Kidney capillary endothelial cell (primary cell): ENCODE results near the gene BCL2L1.
"Not testable (repeated sequence)": the region's sequence is repeated elsewhere in the genome, so short reads cannot be mapped to it uniquely, and the experiment has no call there.

Experiments used
- DNase-seq: peaks from one replicate; pipeline ENCODE4 v3.0.0-alpha.2; 2018; ENCODE audit warnings: low spot score

The BCL2L1 gene

DNA sequence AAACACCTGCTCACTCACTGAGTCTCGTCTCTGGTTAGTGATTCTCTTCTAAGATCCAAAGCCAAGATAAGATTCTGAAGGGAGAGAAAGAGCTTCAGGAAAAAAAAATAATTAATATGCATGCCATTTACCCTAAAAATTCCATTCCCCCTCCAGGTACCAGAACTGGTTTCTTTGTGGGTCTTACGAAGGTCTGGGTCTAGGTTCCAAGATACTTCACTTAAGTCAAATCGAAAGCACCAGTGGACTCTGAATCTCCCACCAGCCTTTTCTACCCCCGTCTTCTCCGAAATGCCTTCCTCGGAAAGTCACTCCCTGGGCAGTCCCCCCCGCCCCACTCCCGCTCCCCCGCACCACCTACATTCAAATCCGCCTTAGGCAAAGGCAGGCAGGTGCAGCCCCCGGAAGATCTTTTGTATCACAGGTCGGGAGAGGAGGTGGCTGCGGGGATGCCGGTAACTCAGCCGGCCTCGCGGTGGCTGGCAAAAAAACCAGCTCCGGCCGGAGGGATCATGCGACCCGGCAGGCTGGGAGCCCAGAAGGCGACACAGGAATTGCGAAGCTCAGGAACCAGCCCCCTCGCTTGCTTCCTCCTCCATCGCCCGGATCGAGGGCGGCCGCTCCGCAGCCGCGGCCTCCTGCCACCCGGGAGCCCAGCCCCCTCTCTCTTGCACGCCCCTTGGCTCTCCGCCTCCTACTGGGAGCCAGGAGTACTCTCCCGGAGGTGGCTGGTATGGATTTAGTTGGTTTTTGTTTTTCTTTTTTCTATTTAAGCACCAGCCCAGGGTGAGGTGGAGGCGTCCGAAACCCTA lies at the start of gene BCL2L1:
Gene BCL2L1 (minus strand): TSS at position 612 of the 812 bp plus-strand sequence. CDS start 650 bp downstream, outside the sequence.
- DNase-seq, result peak; percentile 84

DNA sequence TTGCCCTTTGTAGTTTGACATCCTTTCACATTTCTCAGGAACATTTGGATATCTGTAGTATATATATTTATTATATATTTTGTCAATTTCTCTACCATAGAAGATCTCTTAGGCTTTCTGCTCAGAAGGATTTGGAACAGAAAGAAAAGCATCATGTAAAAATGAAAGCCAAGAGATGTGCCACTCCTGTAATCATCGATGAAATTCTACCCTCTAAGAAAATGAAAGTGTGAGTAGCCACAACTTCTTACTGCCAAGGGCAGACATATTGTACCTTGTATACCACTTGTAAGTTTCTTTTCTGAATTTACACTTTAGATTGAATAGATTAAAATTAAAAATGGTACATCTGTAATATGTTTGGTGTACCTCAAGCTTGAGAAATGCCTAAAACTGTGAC lies 47.6 kb upstream of the BCL2L1 start:
- no peak for DNase-seq

- DNase-seq, result no peak
Observed at GRCh38 chr20:31769681-31770080, 47.0 kb upstream of the BCL2L1 start.

DNA sequence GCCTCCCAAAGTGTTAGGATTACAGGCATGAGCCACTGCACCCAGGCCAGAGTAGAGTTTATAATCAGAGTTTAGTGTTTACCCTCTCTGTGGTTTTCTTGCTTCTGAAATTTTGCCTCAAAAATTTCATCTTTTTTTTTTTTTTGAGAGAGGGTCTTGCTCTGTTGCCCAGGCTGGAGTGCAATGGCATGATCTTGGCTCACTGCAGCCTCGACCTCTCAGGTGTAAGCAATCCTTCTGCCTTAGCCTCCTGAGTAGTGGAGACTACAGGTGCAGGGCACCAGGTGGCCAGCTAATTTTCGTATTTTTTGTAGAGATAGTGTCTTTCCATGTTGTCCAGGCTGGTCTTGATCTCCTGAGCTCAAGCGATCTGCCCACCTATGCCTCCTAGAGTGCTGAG lies 45.1 kb upstream of the BCL2L1 start:
- no peak for DNase-seq

DNA sequence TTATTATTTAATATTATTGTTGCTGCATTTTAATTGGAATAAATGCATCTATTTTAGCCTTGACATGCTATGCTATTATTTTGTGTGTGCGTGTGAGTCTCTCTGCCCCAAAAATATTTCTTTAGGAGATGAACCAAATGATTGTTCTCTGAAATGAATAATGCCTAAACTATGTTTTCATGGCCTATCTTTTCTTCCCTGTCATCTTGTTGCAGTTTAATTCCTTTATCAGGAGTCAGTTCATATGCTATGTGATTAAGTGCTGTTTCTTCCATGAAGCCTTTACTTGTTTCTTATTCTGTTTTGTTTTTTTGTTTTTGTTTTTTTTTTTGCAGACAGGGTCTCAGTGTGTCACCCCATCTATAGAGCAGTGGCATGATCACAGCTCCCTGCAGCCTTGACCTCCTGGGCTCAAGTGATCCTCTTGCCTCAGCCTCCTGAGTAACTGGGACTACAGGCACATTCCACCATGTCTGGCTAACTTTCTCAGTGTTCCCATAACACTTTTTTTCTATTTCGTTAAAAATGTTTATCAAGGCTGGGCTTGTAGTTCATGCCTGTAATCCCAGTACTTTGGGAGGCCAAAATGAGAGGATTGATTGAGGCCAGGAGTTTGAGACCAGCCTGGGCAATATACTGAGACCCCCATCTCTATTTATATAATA lies 42.1 kb upstream of the BCL2L1 start:
- no peak for DNase-seq

- DNase-seq, result no peak
Observed at GRCh38 chr20:31760519-31761240, 38.0 kb upstream of the BCL2L1 start.

DNA sequence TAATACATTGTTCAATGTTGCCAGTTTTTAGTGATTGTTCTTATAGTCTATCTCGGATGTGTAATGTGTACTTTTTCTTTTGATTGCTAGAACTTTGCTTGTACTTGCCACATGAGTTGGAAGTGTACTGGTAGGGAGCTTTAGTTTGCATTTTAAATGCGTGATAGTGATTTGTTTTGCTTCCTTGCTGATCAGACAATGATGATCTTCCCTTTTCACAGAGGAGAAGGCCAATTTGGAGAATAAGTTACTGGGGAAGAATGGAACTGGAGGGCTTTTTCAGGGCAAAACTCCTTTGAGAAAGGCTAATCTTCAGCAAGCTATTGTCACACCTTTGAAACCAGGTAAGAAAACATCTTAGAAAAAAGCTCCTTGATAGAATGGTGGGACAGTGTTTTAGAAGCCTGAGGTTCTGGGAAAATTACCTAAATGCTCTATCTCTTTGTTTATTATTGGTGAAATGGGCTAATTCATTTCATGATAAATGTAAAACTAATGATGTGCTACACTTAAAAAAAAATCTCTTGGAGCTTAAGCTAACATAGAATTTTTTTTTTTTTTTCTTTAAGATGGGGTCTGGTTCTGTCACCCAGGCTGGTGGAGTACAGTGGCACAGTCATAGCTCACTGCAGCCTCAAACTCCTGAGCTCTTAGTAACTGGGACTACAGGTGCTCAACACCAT lies 37.3 kb upstream of the BCL2L1 start:
- no peak for DNase-seq

DNA sequence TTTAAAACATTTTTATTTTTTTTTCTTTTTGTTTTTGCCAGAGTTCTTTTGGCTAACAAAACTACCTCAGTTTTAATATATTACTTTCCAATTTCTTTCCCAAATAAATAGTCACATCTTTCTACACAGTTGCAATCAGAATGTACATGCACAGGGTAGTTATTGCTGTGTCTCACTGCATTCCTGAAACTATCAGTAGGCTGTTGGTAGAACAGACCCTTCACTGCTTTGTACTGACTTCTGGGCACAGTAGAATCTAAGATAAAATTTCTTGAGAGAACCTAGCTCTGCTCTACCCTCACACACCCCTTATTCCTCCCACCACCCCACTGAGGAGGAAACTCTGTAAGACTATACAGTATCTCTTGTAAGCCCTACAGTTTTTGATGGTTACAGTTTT lies 36.3 kb upstream of the BCL2L1 start:
- no peak for DNase-seq

GRCh38 chr20:31758521-31758920 lies 35.9 kb upstream of the BCL2L1 start:
- DNase-seq, result no peak

GRCh38 chr20:31757254-31757653 lies 34.6 kb upstream of the BCL2L1 start:
- no peak for DNase-seq

GRCh38 chr20:31751126-31751525 lies 28.5 kb upstream of the BCL2L1 start:
- DNase-seq, result no peak

GRCh38 chr20:31749223-31749622 lies 26.6 kb upstream of the BCL2L1 start:
- no peak for DNase-seq

- DNase-seq, result no peak
Observed at GRCh38 chr20:31747640-31748039, 25.0 kb upstream of the BCL2L1 start.

DNA sequence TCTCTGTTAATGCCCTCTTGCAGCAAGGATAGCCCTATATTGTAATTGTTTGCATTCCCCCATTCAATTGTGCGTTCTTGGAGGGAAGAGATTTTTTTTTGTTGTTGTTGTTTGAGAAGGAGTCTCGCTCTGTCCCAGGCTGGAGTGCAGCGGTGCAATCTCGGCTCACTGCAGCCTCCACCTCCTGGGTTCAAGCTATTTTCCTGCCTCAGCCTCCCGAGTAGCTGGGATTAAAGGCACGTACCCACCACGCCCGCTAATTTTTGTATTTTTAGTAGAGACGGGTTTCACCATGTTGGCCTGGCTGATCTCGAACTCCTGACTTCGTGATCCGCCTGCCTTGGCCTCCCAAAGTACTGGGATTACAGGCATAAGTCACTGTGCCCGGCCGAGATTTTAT lies 24.4 kb upstream of the BCL2L1 start:
- not testable (repeated sequence) for DNase-seq

DNA sequence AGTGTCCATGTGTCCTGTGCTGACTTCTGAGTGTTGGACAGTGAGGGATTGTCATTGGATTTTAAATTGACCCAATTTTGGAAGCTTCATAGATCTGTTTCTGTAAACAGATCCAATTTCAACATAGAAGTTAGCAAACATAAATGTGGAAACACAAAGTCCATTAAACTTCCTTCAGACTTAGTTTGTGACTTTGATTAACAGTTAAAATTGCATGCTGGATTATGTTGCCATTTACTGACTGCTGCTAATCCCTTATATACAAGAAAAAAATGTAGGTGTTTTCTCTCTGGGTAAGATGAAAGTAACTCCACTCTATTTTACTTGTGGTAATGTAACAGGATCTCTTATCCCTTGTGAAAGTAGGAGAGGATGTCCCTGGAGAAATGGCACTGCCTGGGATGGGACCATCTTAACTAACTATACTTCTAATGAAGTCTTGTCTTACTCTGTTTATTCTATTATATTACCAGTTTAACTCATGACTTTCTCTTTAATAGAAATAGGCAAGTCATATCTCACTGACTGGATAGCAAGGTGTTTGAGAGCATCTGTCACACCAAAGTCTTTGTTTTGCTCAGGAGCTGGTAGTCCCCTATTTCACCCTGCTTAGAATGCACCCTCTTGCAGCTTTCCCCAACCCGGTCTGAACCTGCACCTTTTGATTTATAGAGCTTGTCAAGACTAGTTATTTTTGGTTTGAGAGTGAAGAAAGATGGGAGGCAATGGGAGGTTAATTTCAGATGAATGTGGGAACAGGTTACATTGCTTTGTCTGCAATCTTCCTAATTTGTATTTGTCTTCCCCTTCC lies 23.6 kb upstream of the BCL2L1 start:
- DNase-seq, result no peak

DNA sequence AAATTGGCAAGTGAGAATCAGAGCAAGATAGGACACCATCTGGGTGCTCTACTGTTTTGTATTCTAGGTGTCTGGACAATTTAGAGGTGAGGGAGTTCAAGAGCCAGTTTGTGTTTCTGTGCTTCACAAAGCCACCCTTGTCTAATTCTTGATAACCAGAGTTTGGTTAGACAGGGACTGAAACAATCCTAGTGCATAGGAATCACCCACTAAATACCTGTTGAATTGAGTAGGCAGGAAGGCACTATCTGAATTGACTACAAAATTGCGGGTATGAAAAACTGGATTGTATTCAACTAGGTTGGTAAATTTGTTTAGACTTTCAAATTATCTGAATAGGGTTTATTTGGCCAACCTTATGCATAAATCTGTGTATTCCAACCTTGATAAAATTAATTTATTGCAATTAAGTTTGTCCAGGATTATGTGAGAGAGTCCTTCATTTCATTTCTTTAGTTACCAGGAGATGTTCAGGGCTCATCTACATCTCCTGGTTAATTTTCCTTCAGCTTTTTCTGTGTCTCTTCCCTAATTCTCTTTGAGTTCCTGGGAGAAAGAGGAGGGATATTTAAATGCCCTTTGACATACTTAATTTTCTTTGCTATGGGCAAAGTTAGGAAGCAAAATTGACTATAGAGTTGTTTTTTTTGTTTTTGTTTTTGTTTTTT lies 18.1 kb upstream of the BCL2L1 start:
- no peak for DNase-seq

DNA sequence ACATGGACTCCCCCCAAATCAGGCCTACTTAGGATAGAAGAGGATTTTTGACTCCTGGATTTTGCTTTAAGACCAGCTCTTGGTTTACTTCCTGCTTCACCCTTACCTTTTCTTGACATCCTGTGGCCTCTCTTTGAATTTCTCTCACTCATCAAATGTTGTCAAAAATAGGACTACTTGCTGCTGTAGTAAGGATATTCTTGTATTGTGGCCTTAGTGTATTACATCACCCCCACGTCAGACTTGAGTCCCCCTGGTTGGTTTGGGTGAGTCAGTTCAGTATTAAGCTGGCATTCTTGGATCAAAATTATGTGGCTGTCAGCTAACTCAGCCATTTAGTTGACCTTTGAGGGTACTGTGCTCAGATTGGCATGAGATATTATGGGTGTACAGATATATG lies 17.5 kb upstream of the BCL2L1 start:
- no peak for DNase-seq

DNA sequence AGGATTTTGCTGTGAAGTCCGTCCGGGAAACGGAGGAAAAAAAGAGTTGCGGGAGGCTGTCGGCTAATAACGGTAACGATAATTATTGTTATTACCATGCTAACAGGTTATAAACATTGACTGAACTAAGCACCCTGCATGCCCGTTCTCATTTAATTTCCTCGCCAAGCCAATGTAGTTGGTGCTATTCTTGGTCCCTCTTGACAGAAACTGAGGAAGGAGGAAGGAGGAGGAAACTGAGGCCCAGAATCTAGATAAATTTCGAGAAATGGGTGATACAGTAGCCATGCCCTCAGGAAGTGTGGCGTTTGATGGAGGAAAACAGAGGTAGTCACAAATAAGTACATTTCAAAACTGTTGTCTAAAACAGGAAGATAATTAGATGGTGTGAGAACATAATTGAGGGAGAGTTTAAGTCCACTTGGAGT lies 16.9 kb upstream of the BCL2L1 start:
- DNase-seq, result no peak

DNA sequence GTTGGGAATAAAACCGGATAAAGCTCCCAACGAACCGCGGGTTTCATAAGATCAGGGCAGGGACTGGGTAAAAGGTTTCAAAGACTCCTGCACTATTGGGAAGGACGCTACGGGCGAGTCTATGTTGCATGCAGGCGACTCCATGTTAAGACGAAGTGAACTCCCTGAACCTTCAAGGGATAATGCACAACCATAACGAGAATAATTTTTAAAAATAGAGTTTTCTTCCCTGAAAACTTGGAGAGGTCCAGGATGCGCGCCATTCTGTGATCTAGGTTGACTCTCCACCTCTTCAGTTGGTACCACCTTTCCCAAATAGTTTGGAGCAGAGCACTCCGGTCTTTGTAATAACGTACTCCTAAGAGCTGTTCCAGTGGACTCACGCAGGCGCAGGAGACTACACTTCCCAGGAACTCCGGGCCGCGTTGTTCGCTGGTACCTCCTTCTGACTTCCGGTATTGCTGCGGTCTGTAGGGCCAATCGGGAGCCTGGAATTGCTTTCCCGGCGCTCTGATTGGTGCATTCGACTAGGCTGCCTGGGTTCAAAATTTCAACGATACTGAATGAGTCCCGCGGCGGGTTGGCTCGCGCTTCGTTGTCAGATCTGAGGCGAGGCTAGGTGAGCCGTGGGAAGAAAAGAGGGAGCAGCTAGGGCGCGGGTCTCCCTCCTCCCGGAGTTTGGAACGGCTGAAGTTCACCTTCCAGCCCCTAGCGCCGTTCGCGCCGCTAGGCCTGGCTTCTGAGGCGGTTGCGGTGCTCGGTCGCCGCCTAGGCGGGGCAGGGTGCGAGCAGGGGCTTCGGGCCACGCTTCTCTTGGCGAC lies 16.3 kb upstream of the BCL2L1 start, which contains the start of gene TPX2:
Gene TPX2 (plus strand): TSS at position 562 of the 821 bp plus-strand sequence. CDS start 18,187 bp downstream, outside the sequence.
- peak; percentile 95 for DNase-seq

- no peak for DNase-seq
Observed at GRCh38 chr20:31731321-31731717, 8.7 kb upstream of the BCL2L1 start.
